GM19023 (cell line): ENCODE data around the gene SMPDL3A.
A peak's percentile ranks its signal among the peaks of the same experiment; 100 is the strongest.

ENCODE experiments used
- ATAC-seq: cut with Tn5 transposase; IDR thresholded peaks from one replicate; pipeline ENCODE4 v1.9.1; 2021; ENCODE audit warnings: mild to moderate bottlenecking, moderate library complexity; ENCODE audit not compliant: unreplicated experiment

Gene SMPDL3A

GRCh38 chr6:122775975-122776374, 13.1 kb upstream of the SMPDL3A start:
- no peak for ATAC-seq

- no peak for ATAC-seq
Measured at GRCh38 chr6:122778302-122778701, 10.8 kb upstream of the SMPDL3A start.

- no peak for ATAC-seq
Measured at GRCh38 chr6:122778985-122779661, 9.9 kb upstream of the SMPDL3A start.

- ATAC-seq, result no peak
Measured at GRCh38 chr6:122779667-122780066, 9.4 kb upstream of the SMPDL3A start, which contains the start of gene FABP7. Gene FABP7 (plus strand): TSS chr6:122779716. CDS start chr6:122779795, 79 bp downstream.

- no peak for ATAC-seq
Measured at GRCh38 chr6:122780114-122780513, 8.9 kb upstream of the SMPDL3A start.

GRCh38 chr6:122781716-122782115, 7.3 kb upstream of the SMPDL3A start:
- ATAC-seq, result no peak

GRCh38 chr6:122783401-122783800, 5.7 kb upstream of the SMPDL3A start:
- ATAC-seq, result no peak

- ATAC-seq, result no peak
Measured at GRCh38 chr6:122785891-122786290, 3.2 kb upstream of the SMPDL3A start.

- ATAC-seq, result no peak
Measured at GRCh38 chr6:122787721-122788120, 1.3 kb upstream of the SMPDL3A start.

- no peak for ATAC-seq
Measured at GRCh38 chr6:122788208-122788607, 850 bp upstream of the SMPDL3A start.

- no peak for ATAC-seq
Measured at GRCh38 chr6:122788663-122789181, 336 bp upstream of the SMPDL3A start.

- no peak for ATAC-seq
Measured at GRCh38 chr6:122790028-122790422, 967 bp downstream of the SMPDL3A start.

GRCh38 chr6:122790423-122791309, 1.6 kb downstream of the SMPDL3A start:
- ATAC-seq, result no peak

GRCh38 chr6:122791310-122791679, 2.2 kb downstream of the SMPDL3A start:
- ATAC-seq, result no peak

GRCh38 chr6:122792766-122793165, 3.7 kb downstream of the SMPDL3A start:
- no peak for ATAC-seq

- ATAC-seq, result no peak
Measured at GRCh38 chr6:122797537-122797936, 8.5 kb downstream of the SMPDL3A start.

GRCh38 chr6:122798099-122798641, 9.1 kb downstream of the SMPDL3A start:
- ATAC-seq, result peak; percentile 75

- ATAC-seq, result no peak
Measured at GRCh38 chr6:122799140-122799745, 10.2 kb downstream of the SMPDL3A start.

GRCh38 chr6:122799916-122800686, 11.0 kb downstream of the SMPDL3A start:
- ATAC-seq, result no peak

GRCh38 chr6:122800906-122801305, 11.8 kb downstream of the SMPDL3A start:
- no peak for ATAC-seq
